Stimulated activated CD8-positive, alpha-beta memory T cell treated with anti-CD3 and anti-CD28 coated beads, Interleukin-2, amount 100 ng/mL, for 1 hour (primary cell): Measurements from ENCODE around the gene SLC7A8.
A peak's percentile ranks its signal among the peaks of the same experiment; 100 is the strongest.
"Not testable (repeated sequence)": the region's sequence is repeated elsewhere in the genome, so short reads cannot be mapped to it uniquely, and the experiment has no call there.

Experiments
- DNase-seq, 2 donors: peaks; one replicate each; pipeline ENCODE4 v3.0.0-alpha.2; 2020; ENCODE audit warnings: low read depth in 2 of 2

The SLC7A8 gene

DNA sequence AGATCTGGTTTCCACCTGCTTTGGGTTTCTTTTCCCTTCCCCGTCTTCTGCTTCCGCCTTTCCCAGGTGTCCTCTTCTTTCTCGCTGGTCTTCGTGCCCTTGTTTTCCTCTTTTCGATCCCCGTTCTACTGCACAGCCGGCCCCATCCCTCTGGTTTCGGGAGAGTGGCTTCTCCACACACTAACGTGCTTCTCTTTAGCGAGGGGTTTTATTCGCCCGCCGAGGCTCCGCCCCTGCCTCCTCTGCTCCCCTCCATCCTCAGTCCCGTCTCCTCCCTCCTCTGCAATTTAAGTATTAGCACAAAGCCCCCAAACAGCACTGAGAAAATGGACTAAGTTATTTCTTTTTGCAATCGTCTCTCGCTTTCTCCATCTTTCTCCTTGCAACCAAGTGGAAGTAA, at the start of gene SLC7A8:
Gene SLC7A8, minus strand, starts transcription at position 182 of the 400 bp plus-strand sequence. CDS start 746 bp downstream, outside the sequence.
- peak in 1 of 2 donors; percentile 12 for DNase-seq

DNA sequence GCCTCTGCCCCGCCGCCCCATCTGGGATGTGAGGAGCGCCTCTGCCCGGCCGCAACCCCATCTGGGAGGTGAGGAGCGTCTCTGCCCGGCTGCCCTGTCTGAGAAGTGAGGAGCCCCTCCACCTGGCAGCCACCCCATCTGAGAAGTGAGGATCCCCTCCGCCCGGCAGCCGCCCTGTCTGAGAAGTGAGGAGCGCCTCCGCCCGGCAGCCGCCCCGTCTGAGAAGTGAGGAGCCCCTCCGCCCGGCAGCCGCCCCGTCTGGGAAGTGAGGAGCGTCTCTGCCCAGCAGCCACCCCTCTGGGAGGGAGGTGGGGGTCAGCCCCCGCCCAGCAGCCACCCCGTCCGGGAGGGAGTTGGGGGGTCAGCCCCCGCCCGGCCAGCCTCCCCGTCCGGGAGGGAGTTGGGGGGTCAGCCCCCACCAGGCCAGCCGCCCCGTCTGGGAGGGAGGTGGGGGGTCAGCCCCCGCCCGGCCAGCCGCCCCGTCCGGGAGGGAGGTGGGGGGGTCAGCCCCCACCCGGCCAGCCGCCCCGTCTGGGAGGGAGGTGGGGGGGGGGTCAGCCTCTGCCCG, 48.9 kb upstream of the SLC7A8 start:
- not testable (repeated sequence) for DNase-seq

DNA sequence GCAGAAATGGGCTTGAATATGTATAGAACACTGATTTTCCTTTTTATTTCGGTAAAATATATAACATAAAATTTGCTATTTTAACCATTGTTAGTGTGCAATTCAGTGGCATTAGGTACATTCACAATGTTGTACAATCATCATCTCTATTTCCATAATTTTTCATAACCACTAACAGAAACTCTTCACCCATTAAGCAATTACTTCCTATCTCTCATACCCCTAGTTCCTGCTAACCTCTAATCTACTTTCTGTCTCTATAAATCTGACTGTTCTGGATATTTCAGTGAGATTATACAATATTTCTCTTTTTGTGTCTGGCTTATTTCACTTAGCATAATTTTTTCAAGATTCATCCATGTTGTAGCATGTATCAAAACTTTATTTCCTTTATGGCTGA, 45.4 kb upstream of the SLC7A8 start:
- no peak for DNase-seq

DNA sequence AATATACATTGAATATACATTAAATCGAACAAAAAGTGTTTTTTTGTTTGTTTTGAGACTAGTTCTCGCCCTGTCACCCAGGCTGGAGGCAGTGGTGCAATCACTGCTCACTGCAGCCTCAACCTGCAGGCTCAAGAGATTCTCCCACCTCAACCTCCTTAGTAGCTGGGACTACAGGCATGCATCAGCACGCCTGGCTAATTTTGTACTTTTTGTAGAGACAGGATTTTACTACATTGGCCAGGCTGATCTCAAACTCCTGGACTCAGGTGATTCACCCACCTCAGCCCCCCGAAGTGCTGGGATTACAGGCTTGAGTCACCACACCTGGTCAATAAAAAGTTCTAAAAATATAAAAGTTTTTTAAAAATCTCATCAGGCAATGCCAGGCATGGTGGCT, 44.1 kb upstream of the SLC7A8 start:
- DNase-seq, result no peak

DNA sequence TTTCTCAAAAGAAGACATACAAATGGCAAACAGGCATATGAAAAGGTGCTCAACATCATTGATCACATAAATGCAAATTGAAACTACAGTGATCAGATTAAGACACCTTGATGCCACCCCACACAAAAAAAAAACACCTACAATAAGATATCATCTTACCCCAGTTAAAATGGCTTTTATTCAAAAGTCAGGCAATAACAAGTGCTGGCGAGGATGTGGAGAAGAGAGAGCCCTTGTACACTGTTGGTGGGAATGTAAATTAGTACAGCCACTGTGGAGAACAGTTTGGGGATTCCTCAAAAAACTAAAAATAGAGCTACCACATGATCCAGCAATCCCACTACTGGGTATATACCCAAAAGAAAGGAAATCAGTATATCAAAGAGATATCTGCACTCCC, 41.5 kb upstream of the SLC7A8 start:
- not testable (repeated sequence) for DNase-seq

DNA sequence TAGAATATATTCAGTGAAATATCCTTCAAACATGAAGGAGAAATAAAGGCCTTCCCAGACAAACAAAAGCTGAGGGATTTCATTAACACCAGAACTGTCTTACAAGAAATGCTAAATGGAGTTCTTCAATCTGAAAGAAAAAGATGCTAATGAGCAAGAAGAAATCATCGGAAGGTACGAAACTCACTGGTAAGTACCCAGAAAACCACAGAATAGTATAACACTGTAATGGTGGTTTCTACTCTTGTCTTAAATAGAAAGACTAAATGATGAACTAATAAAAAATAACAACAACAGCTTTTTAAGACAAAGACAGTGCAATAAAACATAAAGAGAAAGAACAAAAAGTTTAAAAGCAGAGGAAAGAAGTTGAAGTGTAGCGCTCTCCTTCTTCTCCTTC, 35.6 kb upstream of the SLC7A8 start:
- no peak for DNase-seq

DNA sequence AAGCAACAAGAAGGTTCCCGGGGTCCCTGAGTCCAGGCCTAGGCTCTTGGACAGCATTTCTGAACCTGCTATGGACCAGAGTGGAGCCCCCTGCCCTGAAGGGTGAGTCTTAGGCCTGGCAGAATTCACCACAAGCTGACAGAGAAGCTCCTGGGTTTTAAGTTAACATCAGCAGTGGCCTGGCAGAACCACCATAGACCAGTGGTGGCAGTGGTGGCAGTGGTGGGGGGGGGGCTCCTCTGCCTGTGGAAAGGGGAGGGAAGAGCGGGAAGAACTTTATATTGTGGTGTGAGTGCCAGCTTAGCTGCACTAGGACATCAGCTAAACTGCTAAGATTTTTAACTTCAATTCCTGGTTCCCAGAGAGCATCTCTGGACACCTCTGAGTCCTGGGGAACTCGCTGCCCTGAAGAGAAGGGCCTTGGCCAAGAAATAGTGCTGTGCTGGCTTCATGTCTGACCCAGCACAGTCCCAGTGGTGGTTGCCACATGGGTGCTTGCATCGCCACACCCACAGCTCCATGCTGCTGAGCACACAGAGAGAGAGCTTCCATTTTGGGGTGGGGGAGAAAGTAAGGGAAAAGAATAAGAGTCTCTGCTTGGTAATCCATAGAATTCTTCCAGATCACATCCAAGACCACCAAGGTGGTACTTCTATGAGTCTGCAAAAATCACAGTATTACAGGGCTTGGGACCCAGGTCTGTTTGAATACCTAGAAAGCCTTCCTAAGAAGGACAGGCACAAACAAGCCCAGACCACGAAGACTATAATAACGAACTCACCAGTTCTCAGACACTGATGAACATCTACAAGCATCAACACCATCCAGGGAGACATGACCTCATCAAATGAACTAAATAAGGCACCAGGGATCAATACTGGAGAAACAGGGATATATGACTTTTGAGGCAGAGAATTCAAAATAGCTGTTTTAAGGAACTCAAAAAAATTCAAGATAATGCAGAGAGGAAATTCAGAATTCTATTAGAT, 33.9 kb upstream of the SLC7A8 start:
- DNase-seq, result no peak

DNA sequence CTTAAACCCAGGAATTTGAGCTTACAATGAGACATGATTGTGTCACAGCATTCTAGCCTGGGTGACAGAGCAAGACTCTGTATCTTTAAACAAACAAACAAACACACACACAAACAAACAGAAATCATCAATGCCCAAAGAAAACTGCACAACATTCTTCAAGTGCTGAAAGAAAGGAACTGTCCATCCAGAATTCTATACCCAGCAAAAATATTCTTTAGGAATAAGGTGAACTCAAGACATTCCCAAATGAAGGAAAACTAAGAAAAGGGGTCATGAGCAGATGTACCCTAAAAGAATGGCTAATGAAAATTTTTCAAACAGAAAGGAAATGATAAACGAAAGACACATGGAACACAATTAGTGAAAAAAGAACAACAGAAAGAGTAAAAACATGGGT, 32.0 kb upstream of the SLC7A8 start:
- no peak for DNase-seq

DNA sequence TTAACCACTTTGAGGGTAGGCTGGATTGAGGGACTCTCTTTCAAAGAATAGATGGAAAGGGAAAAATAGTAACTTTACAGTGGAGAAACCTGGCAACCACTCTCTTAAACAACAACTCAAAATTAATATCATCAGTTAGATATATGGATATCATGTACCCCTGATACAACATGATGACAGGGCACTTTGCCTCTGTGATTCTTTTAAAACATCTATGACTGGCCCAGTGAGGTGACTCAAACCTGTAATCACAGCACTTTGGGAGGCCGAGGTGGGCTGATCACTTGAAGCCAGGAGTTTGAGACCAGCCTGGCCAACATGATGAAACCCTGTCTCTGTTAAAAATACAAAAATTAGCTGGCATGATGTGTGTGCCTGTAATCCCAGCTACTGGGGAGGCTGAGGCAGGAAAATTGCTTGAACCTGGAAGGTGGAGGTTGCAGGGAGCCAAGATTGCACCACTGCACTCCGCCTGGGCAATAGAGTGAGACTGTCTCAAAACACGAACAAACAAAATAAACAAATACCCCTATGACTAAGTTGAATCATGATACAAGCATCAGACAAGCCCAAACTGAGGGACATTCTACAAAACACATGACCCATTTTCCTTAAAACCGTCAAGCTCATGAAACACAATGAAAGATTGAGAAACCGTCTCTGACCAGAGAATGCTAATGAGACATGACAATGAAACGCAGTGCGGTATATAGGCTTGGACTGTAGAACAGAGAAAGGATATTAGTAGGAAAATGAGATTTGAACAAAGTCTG, 26.4 kb upstream of the SLC7A8 start:
- no peak for DNase-seq

DNA sequence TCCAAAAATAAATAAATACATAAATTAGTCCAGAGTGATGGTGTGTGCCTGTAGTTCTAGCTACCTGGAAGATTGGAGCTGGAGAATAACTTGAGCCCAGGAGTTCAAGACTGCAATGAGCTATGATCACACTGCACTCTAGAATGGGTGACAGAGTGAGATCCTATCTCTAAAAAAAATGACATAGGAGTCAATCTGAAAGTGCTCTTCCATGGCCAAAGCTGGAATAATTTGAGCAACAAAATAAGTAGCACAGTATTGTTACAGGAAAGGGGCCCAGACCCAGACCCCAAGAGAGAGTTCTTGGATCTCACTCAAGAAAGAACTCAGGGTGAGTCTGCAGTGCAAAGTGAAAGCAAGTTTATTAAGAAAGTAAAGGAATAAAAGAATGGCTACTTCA, 24.9 kb upstream of the SLC7A8 start:
- DNase-seq, result no peak

DNA sequence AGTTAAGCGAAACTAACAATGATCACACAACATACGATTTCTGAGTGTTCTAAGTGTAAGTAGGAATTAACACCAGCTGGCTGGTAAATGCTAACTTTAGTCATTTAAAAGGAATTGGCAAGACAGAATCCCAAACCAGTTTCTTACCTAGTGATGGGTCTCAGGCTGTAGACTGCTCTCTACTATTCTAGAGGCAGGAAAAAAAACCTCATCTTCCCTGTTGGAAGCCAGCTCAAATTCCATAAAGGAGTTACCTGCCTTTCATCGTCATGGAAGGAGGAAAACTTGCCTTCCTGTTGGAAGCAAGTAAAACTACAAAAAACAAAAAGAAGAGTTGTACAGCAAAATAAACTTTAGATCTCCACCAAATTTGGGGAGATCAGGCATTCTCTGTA, 23.7 kb upstream of the SLC7A8 start:
- DNase-seq, result no peak

DNA sequence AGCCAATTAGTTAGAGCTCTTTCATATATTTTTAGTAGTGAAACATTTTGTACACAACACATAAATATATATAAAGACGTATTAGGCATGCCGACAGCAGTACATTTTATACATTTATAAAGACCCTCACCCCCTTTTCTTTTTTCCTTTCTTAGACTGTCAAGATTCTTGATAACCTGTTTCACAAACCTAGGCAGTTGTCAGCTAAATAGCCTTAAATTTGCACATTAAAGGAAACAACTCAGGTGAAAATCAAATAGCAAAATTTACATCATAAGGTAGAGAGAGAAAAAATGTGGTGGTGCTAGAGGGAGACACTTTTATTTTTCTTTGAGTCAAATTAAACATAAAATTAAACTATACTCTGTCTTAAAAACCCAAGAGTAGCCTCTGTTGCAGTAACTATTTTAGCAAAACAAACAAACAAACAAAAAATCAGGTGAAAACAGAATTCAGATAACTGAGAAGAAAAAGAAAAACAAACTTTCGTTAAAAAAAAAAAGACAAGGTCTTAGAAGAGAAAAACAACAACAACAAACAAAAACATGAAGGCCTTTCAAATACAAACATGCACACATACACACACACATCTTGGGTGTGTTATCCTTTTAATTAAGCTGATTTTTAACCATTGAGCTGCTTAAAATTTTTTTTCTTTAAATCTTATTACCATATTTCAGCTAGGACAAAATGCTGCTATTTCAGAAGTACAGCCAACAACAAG, 23.1 kb upstream of the SLC7A8 start:
- DNase-seq, result no peak

DNA sequence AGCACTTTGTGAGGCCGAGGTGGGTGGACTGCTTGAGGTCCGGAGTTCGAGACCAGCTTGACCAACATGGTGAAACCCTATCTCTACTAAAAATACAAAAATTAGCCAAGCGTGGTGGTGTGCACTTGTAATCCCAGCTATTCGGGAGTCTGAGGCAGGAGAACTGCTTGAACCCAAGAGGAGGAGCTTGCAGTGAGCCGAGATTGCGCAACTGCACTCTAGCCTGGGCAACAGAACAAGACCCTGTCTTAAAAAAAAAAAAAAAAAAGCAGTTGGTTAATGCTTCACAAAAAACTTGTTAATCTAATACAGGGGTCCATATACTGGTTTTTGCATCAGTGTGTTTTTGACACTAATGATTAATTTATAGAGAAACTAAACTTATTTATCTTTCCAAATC, 18.5 kb upstream of the SLC7A8 start:
- DNase-seq, result no peak

DNA sequence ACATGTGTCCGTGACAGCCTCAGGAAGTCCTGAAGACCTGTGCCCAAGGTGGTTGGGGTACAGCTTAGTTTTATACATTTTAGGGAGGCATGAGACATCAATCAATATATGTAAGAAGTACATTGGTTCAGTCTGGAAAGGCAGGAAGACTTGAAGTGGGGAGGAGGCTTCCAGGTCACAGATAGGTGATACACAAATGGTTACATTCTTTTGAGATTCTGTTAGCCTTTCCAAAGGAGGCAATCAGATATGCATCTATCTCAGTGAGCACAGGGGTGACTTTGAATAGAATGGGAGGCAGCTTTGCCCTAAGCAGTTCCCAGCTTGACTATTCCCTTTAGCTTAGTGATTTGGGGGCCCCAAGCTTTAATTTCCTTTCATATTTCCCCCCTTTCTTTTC, 15.7 kb upstream of the SLC7A8 start:
- not testable (repeated sequence) for DNase-seq

DNA sequence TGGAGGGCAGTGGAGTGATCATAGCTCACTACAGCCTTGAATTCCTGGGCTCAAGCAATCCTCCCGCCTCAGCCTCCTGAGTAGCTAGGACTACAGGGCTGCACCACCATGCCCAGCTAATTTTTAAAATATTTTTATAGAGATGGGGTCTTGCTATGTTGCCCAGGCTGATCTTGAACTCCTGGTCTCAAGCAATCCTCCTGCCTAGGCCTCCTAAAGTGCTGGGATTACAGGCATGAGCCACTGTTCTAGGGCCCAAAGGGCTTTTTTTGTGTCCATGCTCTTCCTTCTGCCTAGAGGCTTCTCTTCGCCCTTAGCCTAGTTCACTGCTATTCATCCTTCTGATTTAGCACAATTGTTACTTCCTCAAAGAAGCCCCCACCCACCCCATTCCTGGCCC, 13.0 kb upstream of the SLC7A8 start:
- DNase-seq, result not testable (repeated sequence)

DNA sequence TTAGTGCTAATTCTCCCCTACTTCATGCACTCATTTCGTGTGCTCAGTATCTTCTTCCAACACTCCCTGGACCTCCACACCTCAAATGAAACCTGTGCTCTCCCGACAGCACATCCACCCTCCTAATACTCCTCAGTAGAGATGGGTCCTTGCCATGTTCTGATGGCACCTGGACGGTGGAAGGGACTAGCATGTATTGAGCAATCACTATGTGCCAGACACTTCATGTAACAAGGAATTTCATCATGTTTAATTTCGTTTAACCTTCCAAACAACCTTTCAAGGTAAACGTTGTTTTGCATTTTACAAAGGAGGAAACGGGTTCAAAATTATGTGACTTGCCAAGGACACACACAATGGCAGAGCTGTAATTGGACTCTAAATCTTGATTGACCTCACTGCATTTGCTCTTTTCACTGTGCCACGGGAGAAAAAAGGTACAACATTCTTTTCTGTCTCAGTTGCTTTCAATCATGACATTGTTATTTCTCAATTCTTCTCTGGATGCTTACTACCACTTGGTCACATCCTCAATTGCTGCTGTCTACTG, 12.2 kb upstream of the SLC7A8 start:
- no peak for DNase-seq

DNA sequence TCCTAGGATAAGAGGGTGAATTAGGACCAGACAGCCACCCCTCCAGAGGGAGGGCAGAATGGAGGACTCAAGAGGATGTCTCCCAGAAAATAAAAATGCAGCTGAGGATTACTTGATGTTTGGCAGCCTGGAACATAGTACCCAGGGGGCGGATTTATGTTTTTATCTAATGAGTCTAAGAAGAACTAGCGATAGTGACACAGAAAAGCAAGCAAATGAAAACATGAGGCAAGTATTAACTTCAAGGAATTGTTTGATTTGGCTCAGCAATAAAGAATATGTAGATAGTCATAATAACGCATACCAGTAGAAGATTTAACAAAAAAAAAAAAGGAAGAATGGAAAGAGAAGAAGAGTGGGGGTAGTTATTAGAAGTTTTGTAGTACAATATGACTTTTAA, 10.0 kb upstream of the SLC7A8 start:
- no peak for DNase-seq

DNA sequence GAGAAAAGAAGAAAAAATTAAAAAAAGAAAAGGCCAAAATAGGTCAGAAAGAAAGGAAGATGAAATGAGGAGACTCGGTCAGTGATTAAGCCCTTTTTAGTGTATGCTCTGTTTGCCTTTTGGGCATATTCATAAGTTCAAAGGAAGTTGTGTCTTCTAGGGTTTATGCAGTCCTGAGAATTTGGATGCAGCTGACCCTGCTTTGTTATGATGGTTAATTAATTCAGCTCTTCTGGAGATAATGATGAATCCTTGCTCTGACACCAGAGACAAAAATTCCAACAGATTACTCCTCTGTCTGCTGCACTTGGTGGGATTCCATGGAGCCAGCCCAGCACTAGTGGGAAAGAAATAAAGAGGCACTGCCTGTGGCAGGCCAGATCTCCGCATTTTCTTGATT, 4.5 kb upstream of the SLC7A8 start:
- DNase-seq, result no peak

DNA sequence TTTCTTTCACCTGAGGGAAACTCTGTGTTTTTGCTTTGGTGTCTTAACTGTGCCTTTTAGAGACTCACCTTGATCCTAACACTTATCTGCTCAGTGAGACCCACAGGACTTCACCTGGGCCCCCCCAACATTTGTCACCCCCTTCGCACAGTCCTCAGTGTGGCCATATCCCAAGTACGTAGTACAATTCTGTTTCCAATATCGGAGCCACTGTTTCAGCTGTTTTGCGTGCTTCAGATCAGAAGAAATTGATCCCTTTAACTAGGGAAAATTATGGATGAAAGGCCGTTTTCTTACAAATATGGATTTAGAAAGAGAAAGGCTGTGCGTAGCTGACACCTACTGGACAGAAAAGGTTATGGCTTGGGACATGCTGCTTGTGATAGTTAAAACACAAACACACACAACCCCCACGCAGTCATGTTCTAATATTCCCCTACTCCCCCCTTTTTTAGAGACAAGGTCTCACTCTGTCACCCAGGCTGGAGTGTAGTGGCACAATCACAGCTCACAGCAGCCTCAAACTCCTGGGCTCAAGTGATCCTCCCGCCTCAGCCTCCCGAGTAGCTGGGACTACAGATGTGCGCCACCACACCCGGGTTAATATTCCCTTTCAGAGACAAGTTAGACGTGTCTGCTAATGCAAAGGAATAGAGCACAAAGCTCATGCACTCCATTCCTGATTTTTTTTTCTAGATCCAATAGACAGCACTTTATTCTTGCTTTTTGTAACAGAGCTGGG, 3.6 kb upstream of the SLC7A8 start:
- no peak for DNase-seq

DNA sequence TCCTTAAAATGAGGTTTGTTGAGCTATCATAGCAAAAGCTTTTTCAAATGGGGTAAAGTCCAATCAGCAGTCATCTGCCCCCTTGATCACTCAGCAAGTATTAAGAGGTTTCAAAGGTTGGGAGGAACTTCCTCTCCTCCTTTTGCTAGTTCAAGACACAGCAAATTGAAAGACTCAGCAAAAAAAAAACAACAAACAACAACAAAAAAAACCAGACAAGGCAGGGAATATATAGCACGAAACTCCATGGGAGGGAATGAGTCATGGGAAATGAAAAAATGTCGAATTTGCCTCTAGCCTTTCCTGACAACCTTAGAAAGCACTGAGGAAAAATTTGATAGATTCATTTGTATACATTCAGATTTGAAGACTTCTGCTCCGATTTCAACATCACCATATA, 1.6 kb upstream of the SLC7A8 start:
- no peak for DNase-seq

DNA sequence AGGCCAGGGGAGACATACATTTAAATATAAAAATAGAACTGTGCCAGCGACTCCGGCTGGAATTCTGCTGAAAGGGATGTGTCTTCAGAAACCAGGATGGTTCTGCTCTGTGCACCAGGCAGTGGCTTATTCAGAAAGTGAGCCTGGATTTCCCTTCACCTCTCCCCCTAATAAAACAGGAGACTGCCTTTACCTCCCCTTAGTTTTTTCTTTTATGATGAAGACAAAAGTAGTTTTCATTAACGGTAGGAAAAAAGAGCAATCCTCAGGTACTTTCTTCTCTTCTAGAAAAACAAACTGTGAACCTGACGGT, 346 bp downstream of the SLC7A8 start:
- no peak for DNase-seq
